ENCODE results near the gene MCF2L2.

Gene MCF2L2

DNA sequence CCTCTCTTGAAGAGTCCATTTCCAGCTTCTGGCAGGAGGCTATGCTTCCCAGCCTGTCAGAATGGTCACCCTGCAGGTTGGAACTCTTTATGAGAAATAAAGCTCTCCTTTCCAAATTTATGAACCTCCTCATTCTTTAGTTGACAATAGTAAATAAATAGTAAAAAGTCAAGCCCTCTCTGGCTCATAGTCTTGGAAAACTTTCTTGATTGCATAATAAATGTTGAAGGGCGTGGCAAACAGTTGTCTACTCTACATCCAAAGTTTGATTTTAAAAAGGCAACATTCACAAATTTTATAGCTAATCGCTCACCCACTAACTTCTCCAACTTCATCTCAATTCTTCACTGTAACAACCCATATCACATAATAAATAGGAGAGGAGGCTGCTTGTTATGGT is 58.8 kb downstream of the MCF2L2 start:
- DNase-seq (ENCODE audit: low read depth): no peak

DNA sequence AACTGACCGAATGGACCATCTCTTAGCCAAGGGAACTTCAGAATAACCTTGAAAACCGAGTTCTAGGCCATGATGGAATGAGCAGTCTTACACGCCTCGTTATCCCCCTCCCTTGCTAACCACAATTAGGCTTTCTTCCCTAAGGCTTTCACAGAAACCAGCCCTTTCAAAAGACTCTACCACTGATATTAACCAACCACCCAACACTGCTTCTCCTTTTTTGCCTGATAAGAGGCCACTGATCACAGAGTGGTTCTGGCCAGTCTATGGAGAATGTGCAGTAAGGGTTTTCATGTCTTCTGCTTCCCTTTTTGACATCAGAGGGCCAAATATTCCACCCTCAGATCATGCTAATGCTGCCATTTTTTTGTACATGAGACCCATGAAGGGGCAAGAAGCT is 59.3 kb downstream of the MCF2L2 start:
- DNase-seq (ENCODE audit: low read depth): no peak

- DNase-seq (ENCODE audit: low read depth): no peak
These were observed 67.3 kb downstream of the MCF2L2 start for GRCh38 chr3:183360971-183361624.

GRCh38 chr3:183359036-183359435 is 69.4 kb downstream of the MCF2L2 start:
- no peak for DNase-seq (ENCODE audit: low read depth)

DNA sequence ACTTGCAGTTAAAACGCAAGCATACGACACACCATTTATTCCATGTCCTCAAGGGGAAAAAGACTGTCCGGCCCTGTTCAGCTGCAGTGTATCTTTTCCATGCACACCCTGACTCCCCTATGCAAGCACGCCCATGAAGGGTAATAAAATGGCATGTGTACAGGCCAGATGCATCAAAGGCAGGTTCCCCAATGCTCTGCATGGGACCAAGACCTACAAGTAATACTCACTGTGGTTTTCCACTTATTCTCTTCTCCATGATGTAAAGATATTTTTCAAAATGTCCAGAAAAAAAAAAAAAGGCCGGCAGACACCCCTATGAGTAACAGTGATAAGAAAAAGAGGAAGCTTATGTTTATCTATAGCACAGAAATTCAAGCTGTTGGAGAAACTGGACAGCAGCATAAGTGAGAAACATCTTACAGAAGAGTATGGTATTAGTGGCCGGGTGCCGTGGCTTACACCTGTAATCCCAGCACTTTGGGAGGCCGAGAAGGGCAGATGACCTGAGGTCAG is 70.8 kb downstream of the MCF2L2 start:
- no peak for DNase-seq (ENCODE audit: low read depth)

DNA sequence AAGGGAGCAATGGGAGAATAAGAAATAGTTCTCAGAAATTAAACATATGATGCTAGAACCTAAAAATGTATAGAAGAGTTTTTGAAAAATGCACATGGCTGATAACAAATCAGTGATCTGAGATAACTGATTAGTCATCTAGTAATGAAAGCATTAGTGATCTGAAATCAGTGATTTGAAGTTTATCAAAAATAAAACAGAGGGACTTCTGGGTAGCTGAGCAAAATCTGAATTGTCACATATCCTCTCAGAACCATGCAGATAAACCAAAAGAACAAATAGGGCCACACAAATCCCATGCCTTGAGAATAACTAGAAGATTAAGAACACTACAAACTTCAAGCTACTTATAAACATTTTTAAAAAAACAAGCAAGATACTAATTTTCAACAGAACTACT is 71.5 kb downstream of the MCF2L2 start:
- DNase-seq (ENCODE audit: low read depth): no peak

GRCh38 chr3:183354874-183355273 is 73.5 kb downstream of the MCF2L2 start:
- no peak for DNase-seq (ENCODE audit: low read depth)

DNA sequence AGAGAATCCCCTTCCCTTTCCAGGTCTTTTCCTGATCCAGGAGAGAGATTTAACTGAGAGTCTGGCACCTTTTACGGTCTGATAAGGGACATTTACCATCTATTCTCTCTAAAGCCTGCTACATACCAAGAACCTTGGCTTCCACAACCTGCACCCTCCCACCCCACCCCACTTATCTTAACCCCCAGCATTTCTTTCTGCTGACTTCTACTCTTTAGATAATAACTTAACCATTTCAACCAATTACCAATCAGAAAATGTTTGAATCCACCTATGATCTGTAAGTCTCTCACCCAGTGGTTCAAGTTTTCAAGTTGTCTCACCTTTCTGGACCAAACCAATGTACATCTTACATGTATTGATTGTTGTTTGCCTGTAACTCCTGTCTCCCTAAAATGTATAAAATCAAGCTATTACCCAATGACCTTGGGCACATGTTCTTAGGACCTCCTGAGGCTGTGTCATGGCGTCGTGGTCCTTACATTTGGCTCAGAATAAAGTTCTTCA is 74.0 kb downstream of the MCF2L2 start:
- no peak for DNase-seq (ENCODE audit: low read depth)

- DNase-seq (ENCODE audit: low read depth): no peak
These were observed 75.0 kb downstream of the MCF2L2 start for GRCh38 chr3:183353421-183353820.

DNA sequence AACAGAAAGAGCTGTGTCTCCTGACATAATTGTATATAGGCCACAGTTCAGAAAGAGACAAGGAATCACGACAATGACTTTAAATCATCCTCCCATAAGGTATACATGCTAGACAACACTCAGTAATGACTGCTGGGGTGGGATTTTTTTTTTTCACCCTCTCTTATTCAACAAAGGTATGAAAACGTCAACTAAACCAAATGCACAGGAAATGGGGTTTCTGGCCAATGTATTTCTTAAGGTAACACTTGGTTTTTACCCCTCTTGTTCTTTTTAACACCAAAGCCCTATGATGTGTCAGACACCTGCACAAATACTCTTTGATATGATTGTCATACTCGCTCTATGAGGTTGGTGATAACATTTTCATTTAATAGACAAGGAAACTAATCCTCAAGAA is 78.3 kb downstream of the MCF2L2 start:
- DNase-seq (ENCODE audit: low read depth): no peak

DNA sequence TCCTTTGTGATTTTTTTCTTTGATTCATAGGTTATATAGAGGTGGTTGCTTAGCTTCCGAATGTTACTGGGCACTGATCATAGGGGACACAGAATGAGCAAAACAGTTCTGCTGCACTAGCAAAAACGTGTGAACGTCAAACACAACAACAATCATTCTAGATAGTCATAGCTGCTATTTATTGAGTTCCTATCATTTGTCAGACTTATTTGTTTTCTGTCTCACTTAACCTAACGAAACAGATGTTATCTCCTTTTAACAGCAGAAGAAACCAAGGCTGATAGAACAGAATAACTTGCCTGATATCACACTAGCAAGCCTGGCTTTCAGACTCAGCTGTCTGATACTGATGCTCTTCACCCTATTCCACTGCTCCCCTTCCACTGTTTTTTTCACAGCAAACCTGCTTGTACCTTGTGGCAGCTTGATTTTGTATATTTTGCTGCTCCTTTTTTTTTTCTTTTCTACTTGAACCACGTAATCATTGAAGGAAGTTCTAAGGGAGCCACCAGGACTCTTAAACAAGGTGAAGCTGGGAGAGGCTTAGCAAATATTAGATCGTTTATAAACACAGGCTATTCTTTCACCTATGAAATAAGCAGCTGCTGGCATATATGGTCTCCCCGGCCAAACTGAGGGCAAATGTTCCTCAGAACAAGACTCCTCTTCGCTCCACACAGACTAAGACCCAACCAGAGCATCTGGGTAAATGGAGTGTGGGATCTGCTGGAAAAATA is 78.8 kb downstream of the MCF2L2 start:
- no peak for DNase-seq (ENCODE audit: low read depth)

DNA sequence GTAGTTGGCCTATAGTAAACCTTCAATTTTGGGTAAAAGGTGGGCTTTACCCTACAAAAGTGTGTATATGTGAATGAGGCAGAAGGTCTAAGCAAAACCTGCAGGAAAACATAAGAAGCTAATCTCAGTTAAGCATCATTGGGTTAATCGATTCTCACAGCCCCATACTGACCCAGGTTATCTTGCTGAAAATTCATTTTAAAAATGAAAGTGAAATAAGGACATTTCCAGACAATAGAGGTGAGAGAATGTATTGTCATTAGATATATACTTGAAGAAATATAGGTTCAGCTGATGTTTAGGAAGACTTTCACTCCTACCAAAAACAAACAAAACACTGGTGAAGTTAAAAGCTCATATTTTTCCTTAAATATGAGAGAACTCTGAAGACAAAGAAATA is 85.6 kb downstream of the MCF2L2 start:
- DNase-seq (ENCODE audit: low read depth): no peak

DNA sequence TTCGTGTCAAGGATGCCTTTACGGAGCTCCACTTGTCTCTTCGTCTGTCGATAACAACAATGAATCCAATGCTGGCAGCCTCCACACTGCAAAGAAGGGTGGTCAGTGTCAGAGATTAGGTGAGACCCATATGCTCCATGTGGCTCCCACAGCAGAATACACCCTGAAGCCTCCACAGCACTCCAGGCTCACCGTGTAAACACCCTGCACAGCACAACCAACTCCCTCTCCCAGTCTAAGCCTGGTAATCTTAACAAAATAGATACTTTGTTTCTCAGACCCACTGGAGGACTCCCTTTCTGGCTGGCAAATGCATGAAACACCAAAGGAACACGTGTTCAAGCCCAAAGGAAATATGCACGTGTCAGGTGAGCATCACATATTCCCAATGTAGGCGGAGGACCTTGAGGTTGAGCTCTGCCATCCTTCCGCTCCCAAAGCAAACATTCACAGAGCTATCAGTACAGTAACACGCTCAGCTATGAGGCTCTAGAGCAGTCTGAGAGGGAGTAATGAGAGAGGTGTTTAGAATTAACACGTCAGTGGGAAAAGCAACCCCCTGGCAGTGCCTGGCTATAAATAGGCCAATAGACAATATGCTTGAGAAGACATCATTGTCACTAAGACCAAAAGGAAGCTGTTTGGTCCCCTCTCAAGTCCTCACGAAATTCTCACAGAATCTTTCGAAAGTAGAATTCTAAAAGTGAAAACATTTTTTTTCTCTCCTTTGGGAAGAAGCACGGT is 86.7 kb downstream of the MCF2L2 start:
- DNase-seq (ENCODE audit: low read depth): no peak

DNA sequence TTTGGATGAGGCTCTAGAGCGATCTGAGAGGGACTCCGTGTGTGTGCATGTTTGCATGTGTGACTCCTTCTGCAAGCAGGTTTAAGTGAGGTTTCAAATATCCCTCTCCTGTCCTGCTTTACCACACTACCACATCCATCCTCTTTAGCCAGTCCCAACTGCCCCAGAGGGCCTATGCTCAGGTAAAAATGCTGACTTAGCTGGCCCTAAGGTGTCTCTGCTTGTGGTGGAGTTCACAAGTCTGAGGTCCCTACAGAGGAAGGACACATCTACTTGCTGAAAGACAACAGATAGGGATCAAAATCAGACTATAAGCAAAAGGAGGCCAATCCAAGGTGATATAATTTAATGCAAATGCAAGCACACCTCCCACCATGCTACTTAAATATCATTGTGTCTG is 88.2 kb downstream of the MCF2L2 start:
- no peak for DNase-seq (ENCODE audit: low read depth)

DNA sequence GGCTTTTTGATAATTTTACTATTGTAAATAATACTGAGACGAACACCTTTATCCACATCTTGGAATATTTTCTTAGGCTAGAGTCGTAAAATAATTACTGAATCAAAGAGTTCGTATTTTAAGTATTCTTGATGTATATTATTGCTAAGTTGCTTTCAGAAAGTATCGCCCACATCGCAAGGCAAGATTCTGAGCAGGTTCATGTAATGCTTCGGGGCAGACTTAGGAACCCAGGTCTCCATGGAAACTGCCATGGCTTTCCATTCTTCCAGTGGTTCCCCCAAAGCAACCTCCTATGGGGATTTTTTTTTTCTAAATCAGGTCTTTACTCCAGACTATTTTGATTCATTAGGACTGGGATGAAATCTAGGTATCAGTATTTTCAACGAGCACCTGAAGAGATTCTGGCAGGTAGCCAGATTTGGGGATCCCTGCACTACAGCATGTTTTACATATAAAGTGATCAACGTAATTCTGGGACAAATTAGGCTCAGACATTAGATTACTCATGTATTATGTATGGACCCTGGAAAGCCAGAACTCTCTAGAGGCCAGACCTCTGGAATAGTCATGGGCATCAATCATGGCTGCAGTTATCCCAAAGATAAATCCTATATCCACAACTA is 88.8 kb downstream of the MCF2L2 start:
- DNase-seq (ENCODE audit: low read depth): no peak

DNA sequence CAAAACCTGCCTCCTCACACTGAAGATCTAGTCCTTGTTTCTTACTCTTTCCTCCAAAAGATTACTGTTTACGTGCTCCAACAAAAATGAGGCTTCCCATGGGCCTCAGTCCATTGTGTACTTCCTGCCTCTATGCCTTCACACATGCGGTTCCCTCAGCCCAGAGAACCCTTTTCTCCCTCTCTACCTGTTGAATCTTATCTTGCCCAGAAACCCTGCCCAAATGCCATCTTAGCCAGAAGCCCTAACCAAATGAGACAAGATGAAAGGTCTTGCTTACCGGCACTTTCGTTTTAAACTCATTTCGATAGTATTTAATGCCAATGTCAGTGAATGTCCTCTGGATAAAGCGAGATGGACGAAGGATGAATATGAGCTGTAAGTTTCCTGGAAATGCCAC is 89.9 kb downstream of the MCF2L2 start:
- DNase-seq (ENCODE audit: low read depth): no peak

DNA sequence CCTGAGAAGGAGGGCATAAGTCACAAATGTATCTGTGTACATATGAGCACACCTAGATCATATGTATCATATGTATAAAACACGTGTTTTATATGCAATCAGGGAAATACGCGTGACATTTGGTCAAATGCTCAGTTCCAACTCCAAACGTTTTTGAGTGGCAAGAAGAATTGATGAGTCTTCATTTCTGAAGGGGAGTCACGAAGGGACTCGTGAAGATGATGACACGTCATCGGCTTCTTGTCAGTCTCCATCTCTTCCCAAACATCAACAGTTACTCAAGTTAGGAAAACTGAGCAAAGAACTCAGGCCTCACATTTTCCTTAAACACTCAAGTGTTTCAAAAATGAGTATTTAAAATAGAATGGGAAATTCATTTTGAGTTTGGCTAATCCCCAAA is 95.9 kb downstream of the MCF2L2 start:
- no peak for DNase-seq (ENCODE audit: low read depth)

GRCh38 chr3:183331498-183331897 is 96.9 kb downstream of the MCF2L2 start:
- DNase-seq (ENCODE audit: low read depth): no peak

- no peak for DNase-seq (ENCODE audit: low read depth)
These were observed 97.5 kb downstream of the MCF2L2 start for GRCh38 chr3:183330881-183331280.

GRCh38 chr3:183329543-183329942 is 98.9 kb downstream of the MCF2L2 start:
- no peak for DNase-seq (ENCODE audit: low read depth)

DNA sequence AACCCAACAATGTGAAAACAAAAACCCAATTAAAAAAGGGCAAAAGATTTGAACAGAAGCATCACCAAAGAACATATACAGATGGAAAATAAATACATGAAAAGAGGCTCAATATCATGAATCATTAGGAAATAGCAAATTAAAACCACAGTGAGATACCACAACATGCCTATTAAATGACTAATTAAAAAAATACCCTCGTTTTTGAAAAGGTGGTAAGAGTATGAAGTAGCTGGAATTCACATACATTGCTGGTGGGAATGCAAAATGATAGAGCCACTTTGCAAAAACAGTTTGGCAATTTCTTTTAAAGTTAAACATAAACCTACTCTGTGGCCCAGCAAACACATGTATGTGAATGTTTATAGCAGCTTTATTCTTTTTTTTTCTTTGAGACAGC is 99.6 kb downstream of the MCF2L2 start:
- peak; percentile 76 for DNase-seq (ENCODE audit: low read depth)

DNA sequence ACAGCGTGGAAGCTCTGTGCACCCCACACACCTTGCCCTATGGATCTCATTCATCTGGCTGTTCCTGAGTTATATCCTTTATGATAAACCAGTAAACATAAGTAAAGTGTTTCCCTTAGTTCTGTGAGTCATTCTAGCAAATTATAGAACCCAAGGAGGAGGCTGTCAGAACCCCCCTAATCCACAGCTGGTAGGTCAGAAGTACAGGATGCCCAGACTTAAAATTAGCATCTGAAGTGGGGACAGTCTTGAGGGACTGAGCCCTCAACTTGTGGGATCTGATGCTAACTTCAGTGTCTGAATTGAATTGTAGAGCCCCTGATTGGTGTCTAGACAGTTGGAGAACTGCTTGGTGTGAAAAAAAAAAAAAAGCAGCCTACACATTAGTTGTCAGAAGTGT is 100.3 kb downstream of the MCF2L2 start:
- peak; percentile 40 for DNase-seq (ENCODE audit: low read depth)
